ENCODE data around the gene SUSD4. TPM values are rescaled to one million over a fixed set of nuclear protein-coding genes. Genes with fewer than 3 reads are reported as not detected.

The SUSD4 gene
- total RNA-seq, 1 donor from 2014 or later = not detected

DNA sequence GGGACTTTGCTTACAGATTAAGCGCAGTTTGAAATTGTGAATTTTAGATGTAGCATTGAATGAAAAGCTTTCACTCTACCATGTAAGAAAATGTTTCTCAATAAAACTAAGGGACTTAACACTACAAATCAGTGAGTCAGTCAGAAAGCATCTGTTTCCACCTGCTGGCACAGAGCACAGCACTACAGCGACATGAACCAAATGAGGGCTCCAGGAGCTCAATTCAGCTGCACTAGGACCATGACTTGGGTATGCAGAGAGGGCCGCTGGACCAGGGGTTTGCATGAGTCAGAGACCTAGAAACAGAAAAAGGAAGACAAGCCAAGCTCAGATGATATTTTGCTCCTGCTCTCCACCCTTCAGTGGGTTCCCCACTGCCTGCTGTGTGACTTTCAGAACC, 5.2 kb downstream of the SUSD4 start:
- DNase-seq (ENCODE audit: low spot score) = no peak

DNA sequence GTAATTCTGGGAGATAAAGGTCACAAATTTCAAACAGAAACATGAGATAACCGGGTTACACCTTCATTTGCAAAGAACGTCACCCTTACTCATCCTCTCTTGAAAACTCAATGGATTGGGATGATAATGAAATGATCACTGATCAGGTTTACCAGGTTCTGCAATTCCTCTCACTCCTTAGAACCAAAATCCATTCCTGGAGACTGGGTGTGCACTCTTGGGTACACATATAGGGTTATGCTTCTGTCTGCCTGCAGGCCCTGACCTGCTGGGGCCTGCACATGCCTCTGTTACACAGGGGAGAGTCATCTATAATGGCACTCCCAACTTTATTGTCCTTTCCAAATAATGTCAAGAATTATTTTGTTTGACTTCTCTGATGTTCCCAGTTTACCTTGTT, 8.3 kb downstream of the SUSD4 start:
- DNase-seq (ENCODE audit: low spot score) = no peak

DNA sequence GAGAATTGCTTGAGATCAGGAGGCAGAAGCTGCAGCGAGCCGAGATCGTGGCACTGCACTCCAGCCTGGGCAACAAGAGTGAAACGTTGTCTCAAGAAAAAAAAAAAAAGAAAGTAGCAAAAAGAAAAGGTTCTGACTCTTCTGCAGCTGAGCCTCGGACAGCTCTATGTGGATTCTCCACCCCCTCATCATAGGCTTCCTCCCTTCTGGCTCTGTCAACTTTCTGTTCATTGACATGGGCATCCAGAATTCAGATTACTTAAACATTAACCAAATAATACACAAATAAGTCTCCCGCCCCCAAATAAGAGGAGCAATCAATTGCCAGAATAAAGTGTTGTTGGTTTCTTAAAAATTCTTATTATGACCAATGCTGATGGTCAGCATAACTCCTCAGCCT, 10.0 kb downstream of the SUSD4 start:
- DNase-seq (ENCODE audit: low spot score) = no peak

DNA sequence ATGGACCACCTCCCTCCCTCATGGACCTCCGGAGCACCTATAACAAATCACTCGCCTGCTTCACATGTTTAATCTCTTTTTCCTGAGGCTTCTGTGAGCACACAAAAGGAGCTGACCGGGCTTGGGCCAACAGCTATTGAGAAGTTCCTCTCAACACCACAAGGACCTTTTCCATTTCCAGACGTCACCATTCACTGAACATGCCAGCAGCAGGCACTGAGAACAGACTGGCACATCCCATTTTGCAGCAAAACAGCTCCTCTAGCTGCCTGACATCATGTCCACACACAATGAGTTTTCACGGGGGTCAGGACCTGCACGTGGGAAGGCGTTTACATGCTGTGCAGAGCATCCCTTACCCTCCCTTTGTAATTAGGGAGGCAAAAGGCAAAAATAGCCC, 11.0 kb downstream of the SUSD4 start:
- no peak for DNase-seq (ENCODE audit: low spot score)

DNA sequence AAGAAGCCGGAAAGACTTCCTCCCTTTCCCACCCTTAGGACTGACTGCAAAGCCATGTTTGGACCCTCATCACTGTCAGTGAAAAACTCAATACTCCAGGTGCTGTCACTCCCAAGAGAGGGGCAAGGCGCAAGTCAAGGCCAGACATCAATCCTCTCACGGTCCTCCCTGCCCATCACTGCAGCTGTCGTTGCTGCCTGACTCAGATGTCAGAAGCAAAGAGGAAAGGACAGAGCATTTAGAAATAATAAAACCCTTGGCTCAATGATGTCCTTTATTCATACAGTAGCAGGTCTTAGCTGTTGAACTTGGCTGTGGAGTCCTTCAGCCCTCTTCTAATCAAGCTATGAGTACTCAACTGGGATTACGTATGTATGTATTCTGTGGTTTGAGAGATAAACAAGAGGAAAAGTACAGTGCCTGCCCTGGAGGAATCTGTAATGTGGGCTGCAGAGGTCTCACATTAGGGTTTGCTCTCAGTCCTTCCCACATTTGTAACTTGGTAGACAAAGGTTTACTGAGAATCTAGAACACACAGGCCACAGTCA, 13.5 kb downstream of the SUSD4 start:
- no peak for DNase-seq (ENCODE audit: low spot score)

DNA sequence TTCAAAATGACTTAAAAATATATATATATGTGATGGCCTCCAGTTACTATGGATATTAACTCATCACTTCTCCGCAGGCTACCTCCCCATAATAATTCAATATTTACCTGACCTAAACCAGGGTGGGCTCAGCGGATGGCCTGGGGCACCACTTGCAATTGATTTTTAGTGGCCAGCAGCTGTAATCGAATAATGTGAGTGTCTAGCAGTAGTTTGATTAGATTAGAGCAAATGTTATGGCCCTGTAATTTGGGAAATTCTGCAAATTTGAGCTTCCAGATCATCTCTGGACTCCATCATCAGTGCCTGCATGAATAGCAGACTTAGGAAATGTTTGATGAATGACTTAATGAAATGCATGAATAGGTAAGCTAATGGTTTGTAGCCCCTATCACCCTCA, 14.7 kb downstream of the SUSD4 start:
- no peak for DNase-seq (ENCODE audit: low spot score)

DNA sequence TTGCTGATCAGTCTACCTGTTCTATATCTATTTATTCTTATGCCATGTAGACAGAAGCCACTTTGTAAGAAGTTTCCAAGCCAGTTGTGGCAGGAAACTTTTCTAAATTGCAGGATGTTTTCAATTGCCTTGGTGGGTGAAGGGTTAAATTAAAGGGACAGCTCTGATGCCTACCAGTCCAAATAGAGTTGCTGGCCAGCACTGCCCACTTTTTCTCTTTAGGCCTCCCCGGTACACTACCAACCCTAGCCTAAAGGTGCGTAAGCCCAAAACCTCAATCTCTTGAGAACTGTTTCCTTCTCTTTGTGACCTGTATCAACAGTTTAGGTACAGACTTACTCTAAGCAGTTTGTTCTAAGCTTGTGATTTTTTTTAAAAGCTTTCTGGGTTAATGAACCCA, 15.5 kb downstream of the SUSD4 start:
- DNase-seq (ENCODE audit: low spot score) = no peak

DNA sequence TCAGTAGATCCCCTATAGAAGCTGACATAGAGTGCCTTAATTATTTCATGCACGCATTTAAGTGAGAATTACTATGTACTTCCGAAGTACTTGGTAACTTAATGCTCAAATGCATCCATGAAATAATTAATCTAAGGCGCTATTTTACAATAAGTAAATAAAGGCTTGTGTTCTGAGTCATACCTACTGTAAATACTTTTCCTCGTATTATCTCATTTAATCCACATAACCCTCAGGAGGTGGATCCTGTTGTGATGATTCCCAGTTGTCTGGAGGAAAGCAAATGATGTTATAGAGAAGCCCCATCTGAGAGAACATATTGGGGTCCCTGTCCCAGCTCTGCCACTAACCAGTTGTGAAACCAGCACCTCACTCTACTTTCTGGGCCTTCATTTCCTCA, 16.4 kb downstream of the SUSD4 start:
- no peak for DNase-seq (ENCODE audit: low spot score)

DNA sequence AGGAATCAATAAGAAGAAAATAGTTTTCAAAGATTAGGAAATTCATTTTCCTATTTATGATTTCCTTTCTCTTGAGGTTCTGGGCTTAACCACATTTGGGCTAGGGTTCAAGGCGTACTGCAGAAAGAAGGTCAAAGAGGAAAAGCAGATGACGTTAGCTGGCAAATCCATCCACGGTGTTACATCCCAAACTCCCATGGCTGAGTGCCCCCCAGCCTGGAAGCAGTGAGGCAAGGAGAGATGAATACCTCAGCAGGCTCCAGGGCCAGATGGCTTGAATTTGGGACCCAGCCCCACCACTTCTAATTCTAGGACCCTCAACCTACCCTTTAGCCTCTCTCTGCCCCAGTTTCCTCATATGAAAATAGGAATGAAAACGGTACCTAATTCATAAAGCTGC, 17.7 kb downstream of the SUSD4 start:
- DNase-seq (ENCODE audit: low spot score) = no peak

DNA sequence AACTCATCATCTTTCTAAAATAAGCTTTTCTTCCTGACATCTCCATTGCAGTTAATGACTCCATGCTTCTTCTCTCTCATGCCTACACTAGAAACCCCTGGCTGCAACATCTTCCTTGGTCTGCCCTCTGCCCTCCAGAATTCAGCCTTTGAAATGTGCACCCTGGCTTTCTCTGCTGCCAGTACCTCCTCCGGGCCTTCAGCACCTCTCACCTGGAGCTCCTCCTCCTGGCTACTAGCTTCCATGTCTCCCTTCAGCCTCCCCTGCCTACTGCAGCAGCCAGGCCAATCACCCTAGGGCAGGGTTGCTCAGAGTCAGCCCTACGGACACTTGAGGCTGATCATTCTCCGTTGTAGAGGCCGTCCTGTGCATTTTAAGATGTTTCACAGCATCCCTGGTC, 18.3 kb downstream of the SUSD4 start:
- DNase-seq (ENCODE audit: low spot score) = no peak

DNA sequence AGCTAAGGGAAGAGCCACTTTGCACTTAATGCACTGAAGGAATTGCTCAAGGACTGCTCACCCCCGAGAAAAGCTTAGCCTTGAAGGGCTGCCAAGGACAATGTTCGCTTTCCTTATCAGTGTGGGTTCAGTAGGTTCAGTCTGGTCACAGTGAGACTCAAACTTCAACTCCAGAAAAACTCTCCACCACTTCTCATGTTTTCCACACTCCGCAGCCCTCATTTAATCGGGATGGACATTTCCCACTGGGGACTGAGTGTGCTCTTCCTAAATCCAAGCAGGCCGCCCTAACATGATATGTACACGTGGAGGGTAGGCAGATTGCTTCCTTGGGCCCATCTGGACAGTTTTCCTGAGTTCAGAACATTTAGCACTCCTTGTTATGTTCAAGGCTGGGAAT, 19.5 kb downstream of the SUSD4 start:
- no peak for DNase-seq (ENCODE audit: low spot score)

DNA sequence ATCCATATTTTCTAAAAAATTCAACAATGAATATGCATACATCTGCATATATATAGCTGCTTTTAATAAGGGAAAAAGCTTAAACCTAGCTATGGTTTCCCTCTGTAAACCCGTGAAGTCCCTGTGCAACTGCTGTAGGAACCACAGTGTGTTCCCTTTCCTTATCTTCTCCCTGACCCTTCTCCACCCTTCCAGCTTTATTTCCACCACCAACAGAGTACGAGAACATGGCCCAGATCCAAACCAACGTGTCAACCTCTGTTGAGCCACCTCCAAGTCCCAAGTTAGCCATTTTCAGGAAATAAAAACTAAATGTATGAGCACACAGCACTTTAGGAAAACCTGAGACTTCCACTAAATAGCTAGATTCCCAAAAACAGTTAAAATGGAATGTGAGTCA, 20.3 kb downstream of the SUSD4 start:
- no peak for DNase-seq (ENCODE audit: low spot score)

DNA sequence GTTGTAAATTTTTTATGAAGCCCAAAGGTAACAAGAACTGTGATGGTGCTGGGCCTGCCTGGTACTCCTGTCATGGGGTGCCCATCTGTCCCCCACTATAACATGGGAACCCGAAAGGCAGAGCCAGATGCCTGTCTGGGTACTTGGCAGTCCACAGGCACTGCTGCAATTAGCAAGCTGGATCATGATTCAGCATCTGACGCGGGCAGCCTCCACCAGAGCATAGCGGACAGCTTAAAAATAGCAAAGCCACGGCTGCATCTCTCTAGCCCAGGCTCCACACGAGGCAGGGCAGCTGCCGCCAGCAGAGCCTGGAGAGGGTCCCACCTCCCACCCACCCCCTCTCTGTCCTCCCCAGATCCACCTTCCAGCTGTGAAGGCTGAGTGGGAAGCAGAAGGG, 22.9 kb downstream of the SUSD4 start:
- no peak for DNase-seq (ENCODE audit: low spot score)

DNA sequence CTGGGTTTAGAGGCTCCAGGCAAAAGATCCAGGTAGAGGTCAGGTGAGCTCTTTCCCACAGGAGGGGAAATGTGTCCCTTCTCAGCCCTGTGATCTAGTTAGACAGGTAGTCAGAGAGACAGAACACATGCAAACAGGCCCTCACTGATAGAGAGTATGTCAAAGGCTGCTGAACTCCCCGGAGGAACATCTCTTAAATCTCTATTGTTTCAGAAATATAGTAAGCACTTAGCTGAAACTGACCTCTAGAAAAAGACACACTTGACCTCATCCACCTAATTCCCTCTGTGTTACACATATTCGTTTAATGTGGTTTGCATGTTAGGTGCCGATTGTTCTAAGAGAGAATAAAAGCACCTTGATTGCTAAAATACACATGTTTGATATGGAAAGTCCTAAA, 23.3 kb downstream of the SUSD4 start:
- DNase-seq (ENCODE audit: low spot score) = no peak

DNA sequence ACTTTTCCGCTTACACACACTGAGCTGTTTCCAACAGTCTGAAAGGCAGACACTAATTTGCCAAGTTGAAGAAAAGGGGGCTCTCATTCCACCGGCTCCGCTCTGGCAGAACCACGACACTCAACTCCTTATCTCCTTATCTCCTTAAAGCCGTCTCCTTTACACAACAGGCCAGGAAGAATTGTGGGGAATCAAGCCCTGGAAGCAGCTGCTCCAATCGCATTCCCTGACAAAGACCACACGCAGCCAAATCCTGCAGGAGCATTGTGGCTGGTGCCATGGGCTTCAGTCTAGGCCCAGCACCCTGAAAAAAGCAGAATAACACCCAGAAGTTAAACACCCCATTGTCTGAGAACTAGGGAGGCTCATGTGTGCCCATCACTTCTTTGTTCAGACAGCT, 24.1 kb downstream of the SUSD4 start:
- DNase-seq (ENCODE audit: low spot score) = no peak

DNA sequence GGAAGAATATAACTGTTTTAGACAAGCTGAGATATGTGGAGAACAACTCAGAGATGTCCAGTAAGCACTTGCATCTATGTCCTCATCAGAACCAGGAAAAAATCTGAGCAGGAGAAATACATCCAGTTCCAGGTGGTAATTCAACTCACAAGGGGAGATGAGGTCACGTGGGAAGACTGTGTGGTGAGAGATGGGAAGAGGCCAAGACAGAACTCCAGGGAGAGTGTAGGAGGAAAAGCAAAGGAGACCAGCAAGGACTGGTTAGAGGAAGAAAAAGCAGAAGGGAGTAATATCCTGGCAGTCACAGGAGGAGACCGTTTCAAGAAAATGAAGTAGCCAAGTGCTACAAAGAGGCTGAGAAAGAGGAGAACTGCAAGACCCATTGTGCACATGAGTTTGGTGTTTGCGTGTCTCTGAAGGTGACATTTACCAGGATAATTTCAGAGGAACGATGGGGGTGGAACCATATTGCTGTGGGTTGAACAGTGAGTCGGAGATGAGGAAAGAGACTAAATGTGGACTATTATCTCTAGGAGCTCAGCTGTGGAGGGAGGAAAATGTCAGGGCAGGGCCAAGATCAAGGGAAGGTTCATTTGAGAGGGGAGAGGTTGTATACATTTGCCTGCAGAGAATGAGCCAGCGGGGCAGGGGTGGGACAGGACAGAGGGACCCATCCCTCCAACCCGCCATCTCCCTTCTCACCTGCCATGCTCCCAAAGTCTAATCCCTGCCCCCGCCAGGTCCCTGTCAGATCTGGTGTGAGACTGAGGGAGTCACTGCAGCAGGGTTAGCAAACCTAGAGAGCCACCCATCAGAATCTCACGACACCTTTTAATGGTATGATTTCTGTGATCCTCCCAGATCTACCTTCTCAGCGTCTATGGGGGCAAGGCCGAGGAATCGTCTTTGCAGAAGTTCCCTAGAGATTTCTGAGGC, 24.9 kb downstream of the SUSD4 start:
- no peak for DNase-seq (ENCODE audit: low spot score)

DNA sequence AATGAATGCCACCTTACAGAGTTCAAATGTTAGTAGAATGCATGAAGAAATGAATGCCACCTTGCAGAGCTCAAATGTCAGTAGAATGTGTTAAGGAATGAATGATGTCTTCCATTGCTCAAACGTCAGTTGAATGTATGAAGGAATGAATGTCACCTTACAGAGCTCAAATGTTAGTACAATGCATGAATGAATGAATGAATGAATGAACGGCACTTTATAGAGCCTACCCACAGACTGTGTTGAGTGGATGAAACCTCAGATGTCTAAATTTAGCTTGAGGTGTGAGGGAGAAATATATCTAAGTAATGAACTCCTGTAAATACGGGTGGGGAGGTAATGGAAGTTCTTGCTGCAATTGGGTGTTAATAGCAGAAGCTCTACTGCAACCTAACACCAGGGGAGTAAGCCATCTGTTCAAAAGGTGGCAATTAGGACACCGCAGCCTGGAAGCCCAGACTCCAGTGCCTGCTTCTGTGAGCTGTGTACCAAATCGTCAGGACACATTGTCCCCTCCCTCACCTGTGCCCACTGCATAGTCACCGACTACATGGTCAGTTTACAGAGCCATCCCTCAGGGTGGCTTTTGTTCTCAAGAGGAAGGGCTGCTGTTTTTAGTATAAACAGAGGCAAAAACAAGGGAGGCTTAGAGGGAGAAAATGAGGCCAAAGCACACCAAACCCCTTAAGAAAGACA, 26.7 kb downstream of the SUSD4 start:
- DNase-seq (ENCODE audit: low spot score) = no peak

DNA sequence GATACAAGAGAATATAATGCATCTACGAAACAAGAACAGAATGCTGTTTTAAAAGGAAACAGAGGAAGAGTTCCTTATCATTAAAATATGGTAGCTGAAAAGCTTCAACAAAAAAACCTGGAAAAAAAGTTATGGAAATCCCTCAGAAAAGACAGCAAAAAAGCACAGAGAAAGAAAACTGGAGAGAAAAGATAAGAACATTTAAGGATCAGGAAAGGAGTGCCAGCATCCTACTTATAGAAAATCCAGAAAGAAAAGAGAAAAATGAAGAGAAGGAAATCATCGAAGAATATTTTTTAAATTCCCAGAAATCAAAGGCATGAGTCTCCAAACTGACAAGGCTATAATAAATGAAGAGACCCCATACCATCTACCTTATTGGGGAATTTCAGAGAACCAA, 29.8 kb downstream of the SUSD4 start:
- DNase-seq (ENCODE audit: low spot score) = no peak

DNA sequence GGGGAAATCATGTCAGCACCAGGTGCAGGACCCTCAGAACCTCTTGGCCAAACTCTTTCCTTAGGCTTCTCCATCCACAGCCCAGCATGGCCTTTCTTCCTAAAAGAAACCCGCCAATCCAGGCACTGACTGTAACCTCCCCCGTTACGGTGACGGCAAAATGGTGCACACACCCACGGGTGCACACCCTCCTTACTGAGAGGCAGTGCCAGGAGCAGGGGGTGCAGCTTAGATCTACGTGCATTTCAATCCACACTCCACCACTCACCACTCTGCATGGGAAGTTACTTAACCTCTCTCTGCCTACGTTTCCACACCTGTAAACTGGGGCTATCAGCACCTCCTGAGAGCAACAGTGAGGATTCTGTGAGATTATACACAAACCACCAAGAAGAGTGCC, 31.0 kb downstream of the SUSD4 start:
- no peak for DNase-seq (ENCODE audit: low spot score)

DNA sequence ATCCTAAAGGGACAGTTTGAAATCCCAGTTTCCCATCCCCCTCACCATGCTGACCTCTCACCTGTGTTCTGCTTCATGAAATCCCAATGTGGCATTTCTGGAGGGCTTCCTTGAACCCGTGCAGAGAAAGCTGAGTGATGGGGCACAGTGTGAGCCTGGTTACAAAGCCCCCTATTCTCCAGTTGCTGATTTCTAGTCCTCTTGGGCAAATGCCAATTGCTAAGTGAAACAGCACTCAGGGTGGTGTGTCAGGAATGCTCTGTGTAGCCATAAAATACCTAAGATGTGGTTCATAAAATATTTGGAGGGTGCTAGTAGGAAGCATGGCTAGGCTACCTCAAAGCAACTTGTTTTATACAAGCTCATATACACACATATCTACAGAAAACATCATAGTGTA, 32.0 kb downstream of the SUSD4 start:
- no peak for DNase-seq (ENCODE audit: low spot score)

DNA sequence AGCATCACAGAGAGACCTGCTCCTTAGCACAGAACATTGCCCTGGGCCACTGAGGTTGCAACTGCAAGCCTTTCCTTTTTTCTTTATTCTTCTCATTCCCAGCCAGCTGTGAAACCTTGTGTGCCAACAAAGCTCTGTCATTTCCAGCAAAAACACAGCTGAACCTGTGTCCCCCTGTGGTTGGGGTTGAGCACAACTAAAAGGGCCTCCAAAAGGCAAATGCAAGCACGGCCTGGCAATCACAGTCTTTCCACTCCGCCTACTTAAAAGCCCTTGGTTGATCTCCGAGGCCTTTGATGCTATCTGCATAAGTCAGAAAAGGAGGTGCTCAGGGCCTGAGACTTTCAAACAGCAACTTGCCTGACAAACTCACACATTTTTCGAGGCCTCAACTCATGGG, 32.7 kb downstream of the SUSD4 start:
- no peak for DNase-seq (ENCODE audit: low spot score)

DNA sequence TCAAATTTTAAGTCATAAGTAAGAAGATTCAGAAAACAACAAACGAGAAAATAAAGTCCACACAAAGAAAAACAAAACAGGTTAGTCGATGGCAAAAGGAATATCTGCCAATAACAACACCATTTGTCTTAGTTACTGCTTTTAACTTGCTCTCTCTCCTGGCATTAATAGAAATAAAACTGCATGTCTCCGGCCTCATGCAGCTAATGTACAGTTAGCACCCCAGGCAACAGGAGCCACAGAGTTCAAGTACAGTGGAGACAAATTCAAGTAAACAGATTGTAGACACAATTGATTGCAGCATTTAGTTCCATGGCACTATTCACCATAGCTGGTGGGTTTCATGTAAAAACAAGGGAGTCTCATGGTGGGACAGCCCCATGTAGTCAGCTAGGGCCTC, 33.5 kb downstream of the SUSD4 start:
- DNase-seq (ENCODE audit: low spot score) = no peak
